ENCODE measurements around the gene REM1.

DNA sequence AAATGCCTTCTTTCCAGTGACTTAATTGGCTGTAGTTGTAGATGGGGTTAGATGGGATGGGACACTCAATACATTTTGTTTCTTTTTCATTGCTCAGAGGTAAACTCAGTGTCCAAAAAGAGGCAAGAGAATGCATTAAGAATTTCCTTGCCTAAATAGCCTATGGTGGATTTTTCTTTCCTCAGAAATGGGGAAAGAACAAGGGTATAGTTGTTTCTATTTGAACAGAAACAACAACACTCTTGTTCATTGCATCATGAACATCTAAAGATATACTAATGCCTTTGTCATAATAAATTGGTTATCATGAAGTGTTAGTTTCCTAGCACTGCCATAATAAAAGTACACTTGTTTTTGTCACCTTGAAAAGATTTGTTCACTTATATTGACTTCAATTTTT, 49.3 kb upstream of the REM1 start:
- TF ChIP-seq HOXA7 (CRISPR knock-in tag; IDR thresholded peaks at IDR 0.05): no peak
- no peak for TF ChIP-seq ZBTB42 (CRISPR knock-in tag; IDR thresholded peaks at IDR 0.05)
- no peak for TF ChIP-seq ATF7 (IDR thresholded peaks at IDR 0.05)
- TF ChIP-seq ATF7 (CRISPR knock-in tag; IDR thresholded peaks at IDR 0.05): no peak

Data from HepG2 (cell line).